HG03039 (cell line): ENCODE data around the gene GNG13.
A peak's percentile ranks its signal among the peaks of the same experiment; 100 is the strongest.

Source experiments
- ATAC-seq: cut with Tn5 transposase; IDR thresholded peaks from one replicate; pipeline ENCODE4 v1.9.1; 2021; ENCODE audit warnings: mild to moderate bottlenecking, moderate library complexity; ENCODE audit not compliant: unreplicated experiment

Gene GNG13

DNA sequence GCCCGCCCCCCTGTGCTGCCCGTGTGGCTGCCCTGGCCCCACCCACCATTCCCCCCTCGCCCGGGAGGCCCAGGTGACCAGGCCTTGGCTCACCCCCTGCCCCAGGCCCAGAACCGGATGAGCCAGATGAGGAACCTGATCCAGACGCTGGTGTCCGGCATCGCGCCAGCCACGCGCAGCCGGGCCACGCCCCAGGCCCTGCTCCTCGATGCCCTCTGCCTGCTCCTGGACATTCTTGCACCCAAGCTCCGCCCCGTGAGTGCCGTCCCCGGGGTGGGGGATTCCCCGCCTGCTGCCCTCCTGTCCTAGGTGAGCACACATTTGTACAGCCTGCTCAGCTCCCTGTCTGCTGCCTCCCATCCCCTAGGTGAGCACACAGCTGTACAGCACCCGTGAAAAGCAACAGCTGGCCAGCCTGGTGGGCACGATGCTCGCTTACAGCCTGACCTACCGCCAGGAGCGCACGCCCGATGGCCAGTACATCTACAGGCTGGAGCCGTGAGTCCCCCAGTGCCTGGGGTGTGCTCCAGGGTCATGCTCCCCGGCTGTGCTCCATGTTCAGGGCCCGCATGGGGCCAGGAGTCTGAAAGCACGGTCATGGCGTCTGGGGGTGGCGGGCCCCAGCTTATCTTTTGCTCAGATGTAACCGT lies 4.8 kb downstream of the GNG13 start:
- no peak for ATAC-seq

DNA sequence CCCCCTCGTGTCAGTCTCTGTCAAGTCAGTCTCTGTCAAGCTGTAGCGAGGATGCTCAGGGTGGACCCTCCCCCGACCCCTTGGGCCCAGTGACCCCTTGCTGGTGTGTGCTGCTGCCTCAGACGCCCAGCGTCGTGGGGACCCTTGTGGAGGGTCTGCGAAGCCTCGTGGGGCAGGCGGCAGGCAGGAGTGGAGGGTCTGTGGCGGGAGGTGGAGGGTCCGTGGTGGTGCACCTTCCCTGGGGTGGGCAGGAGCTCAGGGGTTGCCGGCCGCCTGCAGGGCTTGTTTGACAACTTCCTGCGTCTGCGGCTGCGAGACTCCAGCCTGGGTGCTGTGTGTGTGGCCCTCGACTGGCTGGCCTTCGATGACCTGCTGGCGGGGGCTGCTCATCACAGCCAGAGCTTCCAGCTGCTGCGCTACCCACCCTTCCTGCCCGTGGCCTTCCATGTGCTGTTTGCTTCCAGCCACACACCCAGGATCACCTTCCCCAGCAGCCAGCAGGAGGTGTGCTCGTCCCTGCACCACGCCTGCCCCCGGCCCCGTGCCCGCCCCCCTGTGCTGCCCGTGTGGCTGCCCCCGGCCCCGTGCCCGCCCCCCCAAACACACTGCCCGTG lies 5.6 kb downstream of the GNG13 start:
- no peak for ATAC-seq

DNA sequence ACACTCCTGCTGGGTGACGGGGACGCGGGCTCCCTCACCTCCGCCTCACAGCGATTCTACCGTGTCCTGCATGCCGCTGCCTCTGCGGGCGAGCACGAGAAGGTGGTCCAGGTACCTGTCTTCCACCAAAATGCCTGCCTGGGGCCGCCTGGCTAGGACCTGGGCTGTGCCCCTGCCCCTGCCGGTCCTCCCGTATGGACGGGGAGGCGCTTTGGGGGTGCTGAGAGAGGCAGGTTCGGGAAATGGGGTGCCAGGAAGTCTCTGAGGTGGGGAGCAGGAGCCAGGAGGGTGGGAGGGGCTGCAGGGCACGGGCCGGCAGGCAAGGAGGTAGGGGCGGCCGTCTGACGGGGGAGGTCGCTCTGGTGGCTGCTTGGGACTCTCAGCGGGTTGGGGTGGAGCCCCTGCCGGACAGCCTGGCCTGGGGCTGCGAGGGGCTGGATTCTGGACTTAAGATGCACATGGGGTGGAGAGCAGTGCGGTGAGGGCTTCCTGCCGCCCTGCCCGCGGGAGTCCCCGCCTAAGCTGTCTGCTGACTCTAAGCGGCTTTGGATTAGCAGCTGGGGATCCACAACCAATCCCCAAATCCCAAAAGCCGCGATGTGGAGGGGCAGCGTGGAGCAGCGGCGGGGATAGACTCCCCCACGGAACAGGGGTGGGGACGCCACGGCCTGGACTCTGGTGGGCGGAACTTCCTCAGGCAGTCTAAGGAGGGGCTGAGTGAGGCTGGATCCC lies 6.3 kb downstream of the GNG13 start:
- no peak for ATAC-seq

DNA sequence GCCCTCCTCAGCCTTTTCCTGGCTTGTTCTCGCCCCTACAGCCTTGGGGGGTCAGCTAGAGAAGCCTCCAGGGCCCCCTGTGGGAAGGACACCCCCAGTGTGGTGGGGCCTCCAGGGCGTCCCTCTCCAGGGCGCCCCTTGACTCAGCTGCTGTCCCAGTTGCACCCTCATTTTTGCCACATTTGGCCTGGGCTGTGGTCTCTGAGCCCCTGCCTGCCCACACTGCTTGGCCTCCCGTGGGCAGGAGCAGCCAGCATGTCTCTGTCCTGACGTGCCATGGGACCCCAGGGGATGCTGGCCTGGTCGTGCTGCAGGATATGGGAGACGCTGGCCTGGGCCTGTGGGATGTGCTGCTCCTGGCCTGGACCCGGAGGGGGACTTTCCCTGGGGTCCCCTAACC lies 7.1 kb downstream of the GNG13 start:
- no peak for ATAC-seq

DNA sequence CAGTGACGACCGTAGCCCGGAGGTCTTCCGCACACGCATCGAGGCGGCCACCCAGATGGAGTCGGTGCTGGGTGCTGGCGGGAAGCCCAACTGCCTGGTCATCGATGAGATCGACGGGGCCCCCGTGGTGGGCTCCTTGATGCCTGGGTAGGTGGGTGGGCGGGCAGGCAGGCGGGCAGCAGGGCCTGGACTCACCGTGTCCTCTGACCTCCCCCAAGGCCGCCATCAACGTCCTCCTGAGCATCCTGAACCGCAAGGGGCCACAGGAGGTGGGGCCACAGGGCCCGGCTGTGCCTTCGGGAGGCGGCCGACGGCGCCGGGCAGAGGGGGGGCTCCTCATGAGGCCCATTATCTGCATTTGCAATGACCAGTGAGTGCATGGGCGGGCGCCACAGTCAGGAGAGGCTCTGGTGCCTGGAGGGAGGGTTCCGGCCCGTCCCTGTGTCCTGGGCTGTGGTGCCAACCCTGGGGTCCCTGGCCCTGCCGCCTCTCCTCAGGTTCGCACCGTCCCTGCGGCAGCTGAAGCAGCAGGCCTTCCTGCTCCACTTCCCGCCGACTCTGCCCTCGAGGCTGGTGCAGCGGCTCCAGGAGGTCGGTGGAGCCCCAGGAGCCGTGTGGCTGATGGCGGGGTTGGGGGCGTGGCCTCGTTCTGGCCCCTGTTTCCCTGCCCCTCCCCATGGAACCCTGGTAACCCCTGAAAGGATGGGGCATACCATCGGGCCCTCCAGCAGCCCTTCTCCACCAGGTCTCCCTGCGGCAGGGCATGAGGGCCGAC lies 8.1 kb downstream of the GNG13 start:
- no peak for ATAC-seq

DNA sequence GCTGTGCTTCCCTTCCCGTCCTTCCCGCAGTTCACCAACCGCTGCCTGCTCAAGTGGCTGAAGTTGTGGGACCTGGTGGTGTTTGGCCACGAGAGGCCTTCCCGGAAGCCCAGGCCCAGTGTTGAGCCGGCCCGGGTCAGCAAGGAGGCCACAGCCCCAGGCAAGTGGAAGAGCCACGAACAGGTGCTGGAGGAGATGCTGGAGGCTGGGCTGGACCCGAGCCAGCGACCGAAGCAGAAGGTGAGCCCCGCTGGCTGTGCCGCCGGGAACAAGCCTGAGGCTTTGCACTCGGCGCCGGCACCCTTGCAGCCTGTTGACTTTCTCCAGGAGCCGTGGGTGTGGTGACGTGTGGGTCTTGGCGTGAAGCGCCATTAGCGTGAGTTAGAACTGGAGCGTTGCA lies 9.4 kb downstream of the GNG13 start:
- ATAC-seq = no peak

DNA sequence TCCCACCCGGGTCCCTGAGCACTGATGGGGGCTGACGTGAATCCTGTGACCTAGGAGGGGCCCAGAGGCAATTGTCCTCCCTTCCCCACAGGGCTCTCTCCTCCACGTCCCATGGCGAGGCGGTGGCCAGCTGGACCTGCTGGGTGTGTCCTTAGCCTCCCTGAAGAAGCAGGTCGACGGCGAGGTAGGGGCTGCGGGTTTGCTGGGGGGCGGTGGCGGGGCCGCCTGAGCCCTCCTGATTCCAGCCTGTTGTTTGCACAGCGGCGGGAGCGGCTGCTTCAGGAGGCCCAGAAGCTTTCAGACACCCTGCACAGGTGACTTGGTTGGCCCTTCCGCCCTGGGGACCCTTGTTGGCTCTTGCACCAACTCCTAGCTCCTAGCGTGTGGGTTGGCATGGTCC lies 10.4 kb downstream of the GNG13 start:
- no peak for ATAC-seq

DNA sequence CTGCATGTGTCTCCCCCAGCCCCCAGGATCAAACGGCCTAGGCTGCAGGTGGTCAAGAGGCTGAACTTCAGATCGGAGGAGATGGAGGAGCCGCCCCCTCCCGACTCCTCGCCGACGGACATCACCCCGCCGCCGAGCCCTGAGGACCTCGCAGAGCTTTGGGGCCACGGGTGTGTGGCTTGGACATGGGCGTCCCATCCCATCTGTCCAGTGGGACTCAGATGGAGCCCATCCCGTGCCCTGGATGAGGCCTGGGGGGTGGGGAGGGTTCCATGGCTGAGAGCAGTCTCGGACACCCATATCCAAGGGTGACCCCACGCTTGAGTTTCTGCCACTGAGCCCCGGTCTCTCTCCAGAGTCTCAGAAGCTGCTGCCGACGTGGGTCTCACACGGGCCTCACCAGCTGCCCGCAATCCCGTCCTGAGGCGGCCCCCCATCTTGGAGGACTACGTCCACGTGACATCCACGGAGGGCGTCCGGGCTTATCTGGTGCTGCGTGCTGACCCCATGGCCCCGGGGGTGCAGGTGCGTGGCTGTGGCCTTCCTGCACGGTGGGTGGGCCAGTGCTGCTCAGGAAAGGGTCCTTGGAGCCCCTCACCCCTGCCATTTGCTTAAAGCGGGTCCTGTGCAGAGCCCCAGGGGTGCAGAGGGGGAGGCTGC lies 11.2 kb downstream of the GNG13 start:
- no peak for ATAC-seq

DNA sequence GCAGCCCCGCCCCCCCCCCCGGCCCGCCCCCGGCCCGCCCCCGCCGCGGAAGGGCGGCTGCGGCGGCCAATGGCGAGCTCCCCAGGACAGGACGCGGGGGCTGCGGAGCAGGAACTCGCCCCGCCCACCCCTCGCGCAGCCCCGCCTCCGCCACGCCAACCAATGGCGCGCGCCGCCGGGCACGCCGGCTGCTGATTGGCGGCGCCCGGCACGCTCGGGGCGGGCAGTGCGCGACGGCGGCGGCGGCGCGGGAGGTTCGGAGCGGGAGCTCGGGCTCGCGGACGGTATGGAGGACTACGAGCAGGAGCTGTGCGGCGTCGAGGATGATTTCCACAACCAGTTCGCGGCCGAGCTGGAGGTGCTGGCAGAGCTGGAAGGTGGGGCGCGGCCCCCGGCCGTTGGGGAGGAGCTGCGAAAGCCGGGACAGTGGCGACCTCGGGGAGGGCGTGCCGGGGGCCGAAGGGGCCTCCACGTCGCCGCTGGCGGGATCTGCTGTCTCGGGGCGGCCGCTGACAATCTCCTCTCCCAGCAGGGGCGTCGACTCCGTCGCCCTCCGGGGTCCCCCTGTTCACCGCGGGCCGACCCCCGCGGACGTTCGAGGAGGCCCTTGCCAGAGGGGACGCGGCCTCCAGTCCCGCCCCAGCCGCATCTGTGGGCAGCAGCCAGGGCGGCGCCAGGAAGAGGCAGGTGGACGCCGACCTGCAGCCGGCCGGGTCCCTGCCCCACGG lies 12.0 kb downstream of the GNG13 start, which contains the start of gene CHTF18:
CHTF18 (plus strand) TSS at position 222 of the 728 bp plus-strand sequence; CDS start at position 287, 65 bp downstream.
- ATAC-seq = peak; percentile 63

DNA sequence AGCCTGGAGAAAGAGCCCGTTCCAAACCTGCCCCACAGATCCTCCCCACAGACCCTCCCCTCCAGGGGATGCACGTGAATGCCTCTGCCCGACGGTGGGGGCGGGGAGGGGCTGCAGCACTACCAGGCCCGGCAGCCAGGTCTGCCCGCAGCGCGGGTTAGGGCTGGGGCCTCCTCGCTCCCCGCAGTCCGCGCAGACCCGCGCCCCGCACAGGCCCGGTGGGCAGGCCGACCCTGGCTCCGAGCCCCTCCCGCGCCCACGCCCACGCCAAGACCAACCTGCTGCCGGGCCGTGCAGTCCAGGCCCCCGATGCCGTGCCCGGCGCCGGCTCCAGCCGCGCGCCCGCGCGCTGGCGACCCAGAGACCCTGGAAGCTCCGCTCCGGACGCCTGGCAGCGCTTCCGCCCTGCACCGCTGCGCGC lies 12.5 kb downstream of the GNG13 start, which contains the start of gene RPUSD1:
RPUSD1 (minus strand) TSS at position 404 of the 421 bp plus-strand sequence. CDS start 644 bp downstream, outside the sequence.
- ATAC-seq = peak; percentile 19

DNA sequence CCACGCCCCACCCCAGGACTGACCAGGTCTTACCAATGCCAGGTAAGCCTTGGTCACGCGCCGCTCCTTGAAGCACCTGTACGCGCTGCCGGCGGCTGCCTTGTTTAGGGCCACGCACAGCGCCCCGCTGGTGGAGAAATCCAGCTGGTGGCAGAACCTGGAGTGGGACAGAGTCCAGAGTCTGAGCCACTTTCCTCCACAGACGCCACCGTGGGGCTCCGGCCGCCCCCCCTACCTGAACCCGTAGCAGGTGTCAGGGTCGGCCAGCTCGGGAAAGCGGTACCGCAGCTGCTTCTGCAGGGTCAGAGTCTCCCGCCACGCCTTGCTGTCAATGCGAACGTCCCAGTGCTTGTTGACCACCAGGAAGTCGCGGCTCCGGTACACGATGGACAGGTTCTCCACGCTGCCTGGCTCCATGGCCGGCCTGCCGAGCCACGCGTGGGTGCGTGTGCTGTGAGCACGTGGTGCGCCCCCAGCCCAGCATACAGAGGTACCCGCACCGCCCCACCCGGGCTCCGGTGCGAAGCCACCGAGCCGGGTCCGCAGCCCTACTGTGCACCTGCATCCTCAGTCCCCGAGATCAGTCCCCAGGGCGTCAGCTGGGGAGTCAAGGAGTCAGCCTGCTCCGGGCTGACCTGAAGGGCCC lies 13.1 kb downstream of the GNG13 start:
- ATAC-seq = no peak

DNA sequence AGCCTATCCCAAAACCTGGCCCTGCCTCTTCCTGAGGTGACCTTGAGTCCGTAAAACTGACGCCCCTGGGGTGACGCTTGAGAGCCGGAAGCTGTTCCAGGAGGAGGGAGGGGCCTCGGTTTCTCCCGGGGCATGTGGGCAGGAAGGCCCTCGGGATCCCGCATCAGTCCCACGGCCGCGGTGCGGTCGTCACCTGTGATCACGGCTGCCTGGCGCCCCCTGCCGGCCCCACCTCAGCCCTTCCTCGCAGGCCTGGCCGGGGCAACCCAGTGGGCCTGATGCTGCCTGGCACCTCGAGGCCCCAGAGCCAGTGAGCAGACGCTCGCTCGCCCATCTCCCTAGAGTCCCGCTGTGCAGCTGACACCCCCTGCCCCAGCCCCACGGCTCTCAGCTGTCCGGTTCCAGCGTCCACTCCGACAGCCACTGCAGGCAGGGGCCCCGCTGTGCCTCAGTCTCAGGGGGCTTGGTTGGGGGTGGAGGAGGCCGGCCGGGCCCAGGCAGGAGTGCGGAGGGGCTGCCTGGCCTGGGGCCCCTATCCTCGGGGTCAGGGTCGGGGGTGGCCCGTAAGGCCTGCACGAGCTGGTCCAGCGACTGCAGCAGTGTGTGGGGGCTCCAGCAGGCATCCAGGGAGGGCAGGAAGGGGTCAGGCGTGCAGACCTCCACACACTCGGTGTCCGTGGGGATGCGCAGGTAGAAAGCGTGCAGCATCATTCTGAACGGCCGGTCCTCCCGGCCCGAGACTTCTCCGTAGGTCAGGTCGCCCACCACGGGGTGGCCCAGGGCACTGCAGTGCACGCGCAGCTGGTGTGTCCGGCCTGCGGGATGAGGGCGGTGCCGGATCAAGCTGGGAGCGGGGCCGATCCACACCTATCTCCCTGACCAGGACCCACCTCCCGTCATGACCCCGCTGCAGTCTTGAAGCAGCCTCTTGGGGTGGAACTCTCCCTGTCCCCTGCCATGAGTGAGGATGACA lies 14.7 kb downstream of the GNG13 start:
- ATAC-seq = no peak

DNA sequence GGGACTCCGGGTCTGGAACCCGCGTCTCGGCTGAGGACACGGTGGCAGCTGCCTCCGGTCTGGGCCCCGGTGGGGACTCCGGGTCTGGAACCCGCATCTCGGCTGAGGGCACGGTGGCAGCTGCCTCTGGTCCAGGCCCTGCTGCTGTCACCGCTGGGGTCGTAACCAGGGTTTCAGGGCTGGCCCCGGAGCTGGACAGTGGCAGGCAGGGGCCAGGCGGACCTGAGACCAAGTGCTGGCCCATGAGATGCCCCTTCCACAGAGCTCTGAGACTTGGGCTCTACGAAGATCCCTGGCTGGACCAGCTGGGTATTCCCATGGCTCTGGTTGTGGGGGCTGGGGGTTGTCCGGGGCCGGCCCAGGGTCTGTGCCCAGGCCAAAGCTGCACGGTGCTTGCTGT lies 16.1 kb downstream of the GNG13 start:
- ATAC-seq = no peak

DNA sequence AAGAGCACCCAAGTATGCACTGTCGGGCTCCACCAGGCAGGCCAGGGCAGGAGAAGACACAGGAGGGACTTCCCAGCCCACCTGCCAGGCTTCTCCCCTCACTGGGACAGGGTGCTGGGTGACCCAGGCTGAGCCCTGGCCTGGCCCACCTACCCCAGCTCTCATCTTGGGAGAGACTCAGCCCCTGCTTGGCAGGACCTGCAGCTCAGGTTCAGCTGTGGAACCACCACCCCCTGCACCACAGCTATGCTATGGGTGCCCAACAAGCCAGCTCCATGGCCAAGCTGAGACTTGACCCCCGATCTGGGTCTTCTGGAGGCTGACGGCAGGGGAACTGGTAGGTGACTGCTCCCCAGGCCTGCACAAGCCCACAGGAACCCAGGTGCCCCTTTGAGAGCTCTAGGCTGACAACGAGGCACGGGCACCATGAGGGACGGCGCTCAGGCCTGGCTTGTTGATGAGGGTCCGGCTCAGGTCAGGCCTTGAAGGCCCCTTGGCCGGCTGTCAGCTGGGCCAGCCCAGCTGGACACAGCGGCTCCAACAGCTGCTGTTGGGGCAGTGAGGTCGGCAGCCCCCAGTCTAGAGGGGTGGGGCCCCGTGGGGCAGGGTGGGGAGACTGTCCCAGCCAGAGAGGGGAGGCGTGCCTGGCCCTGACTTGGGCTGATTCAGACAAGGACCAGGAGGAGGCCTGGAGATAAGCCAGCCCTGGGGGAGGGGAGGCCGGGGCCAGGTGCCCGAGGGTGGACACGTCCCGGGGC lies 17.0 kb downstream of the GNG13 start:
- ATAC-seq = no peak

DNA sequence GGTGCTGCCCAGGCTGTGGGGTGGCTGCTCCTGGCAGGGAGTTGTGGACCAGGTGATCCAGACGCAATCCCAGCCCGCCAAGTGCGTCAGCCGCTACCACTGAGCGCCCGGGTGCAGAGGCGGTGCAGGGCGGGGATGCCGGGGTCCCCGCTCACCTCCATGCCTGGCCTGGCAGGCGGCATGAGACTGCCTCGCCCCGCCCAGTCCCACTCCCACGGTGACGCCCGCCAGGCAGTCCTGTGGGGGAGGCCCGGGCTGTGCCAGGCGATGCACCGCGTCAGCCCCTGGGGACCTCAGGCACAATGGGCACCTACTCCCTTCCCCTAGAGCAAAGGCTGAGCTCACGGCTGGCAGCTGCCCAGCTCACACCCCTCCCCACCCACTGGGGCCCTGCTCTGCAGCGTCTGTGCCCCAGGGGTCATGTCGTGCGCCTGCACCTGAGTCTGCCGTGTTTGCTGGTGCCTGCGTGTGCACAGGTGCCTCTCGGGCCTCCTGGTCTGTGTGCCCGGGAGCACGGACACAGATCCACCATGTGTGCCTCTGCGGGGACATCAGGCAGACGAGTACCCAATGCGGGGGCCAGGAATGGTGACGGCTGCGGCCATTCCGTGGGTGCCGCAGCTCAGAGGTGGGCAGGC lies 17.6 kb downstream of the GNG13 start:
- no peak for ATAC-seq

DNA sequence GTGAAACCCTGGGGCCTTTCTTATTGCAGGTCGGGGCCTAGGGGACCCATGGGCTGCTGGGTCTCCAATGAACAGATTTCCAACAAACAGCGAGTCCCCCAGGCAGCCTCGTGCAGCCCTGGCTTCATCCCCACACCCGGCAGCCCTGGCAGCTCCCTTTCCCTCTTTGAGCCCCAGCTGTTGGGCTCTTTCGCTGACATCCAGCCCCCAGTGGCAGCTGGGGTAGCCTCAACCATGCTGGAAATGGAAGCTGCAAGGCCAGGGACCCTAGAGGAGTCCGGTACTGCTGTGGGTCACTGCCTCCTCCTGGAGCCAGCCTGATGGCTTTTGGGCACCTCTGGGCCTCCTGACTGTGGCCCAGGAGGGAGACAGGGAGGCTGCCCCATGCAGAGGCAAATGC lies 18.3 kb downstream of the GNG13 start:
- ATAC-seq = no peak

DNA sequence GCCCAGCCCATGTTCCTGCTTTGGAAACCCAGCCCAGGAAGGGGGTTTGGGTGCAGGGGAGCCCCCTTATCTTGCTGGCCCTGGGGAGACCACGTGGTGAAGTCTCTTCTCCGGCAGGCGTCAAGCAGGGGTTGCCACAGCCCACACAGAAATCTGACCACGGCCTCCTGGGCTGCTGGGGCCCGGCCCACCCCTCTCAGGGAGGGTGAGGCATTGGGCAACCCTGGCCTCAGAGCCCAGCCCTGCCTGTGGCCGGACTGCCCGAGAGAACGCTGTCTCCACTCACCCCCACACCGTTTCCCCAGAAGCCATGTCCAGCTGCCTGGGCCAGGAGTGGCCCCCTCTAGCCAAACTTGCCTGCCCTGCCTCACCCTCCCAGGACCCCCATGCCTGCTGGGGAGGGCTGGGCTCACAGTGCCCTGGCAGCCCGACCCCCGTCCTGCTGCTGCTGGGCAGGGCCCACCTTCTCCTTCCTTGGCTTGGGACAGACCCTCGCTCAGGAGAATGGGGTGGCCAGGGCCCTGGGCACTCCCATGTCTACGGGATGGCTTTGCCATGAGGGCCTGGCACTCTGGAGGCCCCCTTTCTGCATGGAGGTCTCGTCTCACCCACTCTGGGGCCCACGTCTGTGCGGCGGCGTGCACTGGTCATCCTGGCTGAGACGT lies 19.1 kb downstream of the GNG13 start:
- no peak for ATAC-seq
